C4-2B (cell line): ENCODE results near the gene TPGS1.

ENCODE experiments used
- H3K27ac ChIP-seq: fragments of 450-650 bp; 2 replicates; pipeline ENCODE4 v1.5.1; 2017
- CTCF ChIP-seq: fragments of 450-650 bp; conservative IDR thresholded peaks from 2 replicates; pipeline ENCODE4 v1.5.1; 2017; ENCODE audit warnings: mild to moderate bottlenecking
- ZFX ChIP-seq: fragments of 450-650 bp; IDR thresholded peaks from 2 replicates; pipeline ENCODE4 v1.6.1; 2017

The TPGS1 gene

GRCh38 chr19:495402-496111, 11.7 kb upstream of the TPGS1 start:
- H3K27ac ChIP-seq: no peak overlapping the region
- peak; percentile 84 for TF ChIP-seq CTCF
- TF ChIP-seq ZFX: no peak

GRCh38 chr19:496112-496665, 11.1 kb upstream of the TPGS1 start, which contains the start of gene MADCAM1:
Gene MADCAM1, plus strand, starts transcription at chr19:496486. Its CDS starts 14 bp downstream, at chr19:496500.
- TF ChIP-seq ZFX (no peak), CTCF (no peak)
- no peak within 1 kb of the TSS for H3K27ac ChIP-seq

- no peak for TF ChIP-seq CTCF
- TF ChIP-seq ZFX: no peak
- H3K27ac ChIP-seq: no peak overlapping the region
Measured at GRCh38 chr19:496986-497385, 10.3 kb upstream of the TPGS1 start.

- TF ChIP-seq ZFX: no peak
- TF ChIP-seq CTCF: no peak
- H3K27ac ChIP-seq: no peak overlapping the region
Measured at GRCh38 chr19:497491-497868, 9.8 kb upstream of the TPGS1 start.

GRCh38 chr19:497869-498510, 9.3 kb upstream of the TPGS1 start:
- no peak overlapping the region for H3K27ac ChIP-seq
- TF ChIP-seq ZFX (no peak), CTCF (no peak)

- H3K27ac ChIP-seq: no peak overlapping the region
- TF ChIP-seq CTCF (no peak), ZFX (no peak)
Measured at GRCh38 chr19:498511-498891, 8.8 kb upstream of the TPGS1 start.

- H3K27ac ChIP-seq: no peak overlapping the region
- TF ChIP-seq CTCF: no peak
- TF ChIP-seq ZFX: no peak
Measured at GRCh38 chr19:498977-499623, 8.2 kb upstream of the TPGS1 start.
